Measurements from ENCODE around the gene KRTAP26-1. TPM values are rescaled to one million over a fixed set of nuclear protein-coding genes. Genes with fewer than 3 reads are reported as not detected.

KRTAP26-1 gene, protein sequence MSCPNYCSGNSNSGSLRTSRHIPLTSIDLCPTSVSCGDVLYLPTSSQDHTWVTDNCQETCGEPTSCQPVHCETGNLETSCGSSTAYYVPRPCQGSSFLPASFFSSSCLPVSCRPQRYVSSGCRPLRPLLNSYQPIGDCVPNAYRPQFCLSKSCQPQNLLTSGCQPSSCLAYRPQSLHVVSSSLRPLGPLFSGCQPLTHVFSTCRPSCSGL
- total RNA-seq (ENCODE audit: unreplicated experiment), result not detected
- long read RNA-seq, result 0 reads

DNA sequence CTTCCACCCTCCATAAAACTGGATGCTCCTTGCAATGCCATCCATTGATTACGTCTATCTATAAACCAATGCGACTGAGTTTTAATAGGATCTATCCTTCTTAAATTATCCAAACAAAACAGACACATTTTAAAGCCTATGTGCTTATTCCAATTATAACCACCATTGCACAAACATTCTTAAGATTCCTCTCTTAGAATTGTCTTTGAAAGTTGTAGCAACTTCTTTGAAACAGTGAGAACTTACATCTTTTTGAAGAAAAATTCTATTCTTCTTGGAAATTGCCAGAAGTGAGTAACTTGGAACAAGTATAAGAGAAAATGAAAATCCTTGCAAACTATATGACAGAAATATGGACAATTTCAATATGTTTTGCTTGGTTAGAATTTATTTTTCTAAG, at the start of gene KRTAP26-1:
KRTAP26-1 (minus strand) TSS at position 101 of the 400 bp plus-strand sequence. CDS start 280 bp downstream, outside the sequence.
- Mint-ChIP-seq H3K4me3 (ENCODE audit: unreplicated experiment) (no peak within 1 kb of the TSS), H3K27me3 (ENCODE audit: unreplicated experiment) (no peaks in the 10 kb centered on the region), H3K27ac (ENCODE audit: unreplicated experiment) (no peak within 1 kb of the TSS), H3K9me3 (ENCODE audit: unreplicated experiment) (peaks cover 1% of the 10 kb centered on the region), H3K4me1 (ENCODE audit: low read depth, unreplicated experiment) (no peaks in the 10 kb centered on the region), H3K36me3 (ENCODE audit: unreplicated experiment) (no peaks in the 10 kb centered on the region)
- TF ChIP-seq CTCF (IDR thresholded peaks at IDR 0.05; ENCODE audit: partially characterized antibody, unreplicated experiment), result no peak
- DNase-seq, result no peak

DNA sequence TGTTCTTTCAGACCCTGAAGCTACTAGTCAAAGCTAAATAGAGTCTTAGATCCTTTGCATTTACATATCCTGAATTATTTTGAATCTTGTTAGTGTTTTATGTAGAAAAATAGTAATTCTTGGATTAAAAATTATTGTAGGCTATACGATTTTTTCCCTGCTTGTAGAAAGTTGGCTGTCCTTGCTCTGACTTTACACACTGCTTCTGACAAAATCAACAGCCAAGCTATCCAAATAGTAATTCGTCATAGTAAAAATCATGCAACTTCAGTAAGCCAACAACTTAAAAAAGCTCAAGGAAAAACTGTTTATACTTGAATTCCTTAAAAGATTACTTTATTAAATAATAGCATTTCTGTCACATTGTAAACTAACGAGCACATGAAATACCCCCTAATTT, 35.8 kb upstream of the KRTAP26-1 start:
- no peak for TF ChIP-seq CTCF (IDR thresholded peaks at IDR 0.05; ENCODE audit: partially characterized antibody, unreplicated experiment)
- no peaks in the 10 kb centered on the region for H3K9me3 Mint-ChIP-seq (ENCODE audit: unreplicated experiment)
- H3K4me1 Mint-ChIP-seq (ENCODE audit: low read depth, unreplicated experiment), result no peaks in the 10 kb centered on the region
- no peak overlapping the region for H3K4me3 Mint-ChIP-seq (ENCODE audit: unreplicated experiment)
- no peak overlapping the region for H3K27ac Mint-ChIP-seq (ENCODE audit: unreplicated experiment)
- H3K36me3 Mint-ChIP-seq (ENCODE audit: unreplicated experiment), result no peaks in the 10 kb centered on the region
- no peaks in the 10 kb centered on the region for H3K27me3 Mint-ChIP-seq (ENCODE audit: unreplicated experiment)
- no peak for DNase-seq

DNA sequence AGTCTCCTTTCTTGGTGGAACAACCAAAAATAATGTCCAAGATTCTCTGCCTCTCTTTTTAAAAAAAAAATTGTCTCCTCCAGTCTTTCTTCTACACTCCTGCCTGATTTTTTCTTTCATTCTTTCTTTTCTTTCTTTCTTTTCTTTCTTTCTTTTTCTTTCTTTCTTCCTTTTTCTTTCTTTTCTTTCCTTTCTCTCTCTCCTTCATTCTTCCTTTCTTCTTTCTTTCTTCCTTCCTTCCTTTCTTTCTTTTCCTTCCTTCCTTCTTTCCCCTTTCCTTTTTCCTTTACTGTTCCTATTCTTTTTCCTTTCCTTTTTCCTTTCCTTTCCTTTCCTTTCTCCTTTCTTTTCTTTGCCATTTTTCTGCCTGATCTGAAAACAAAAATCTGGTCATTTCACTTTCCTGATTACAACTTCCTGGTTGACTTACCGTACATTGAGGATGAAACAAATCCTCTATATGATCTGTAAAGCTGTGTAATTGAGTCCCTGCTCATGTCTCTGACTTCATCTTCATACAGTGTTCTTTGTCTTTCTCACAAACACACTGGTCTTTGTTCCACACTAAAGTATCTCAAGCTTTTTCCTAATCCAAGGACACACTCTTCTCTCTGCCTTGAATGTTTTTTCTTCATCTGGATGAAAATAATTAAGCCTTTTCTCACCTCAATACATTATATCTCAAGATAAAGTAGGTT, 34.3 kb upstream of the KRTAP26-1 start:
- DNase-seq, result no peak
- H3K9me3 Mint-ChIP-seq (ENCODE audit: unreplicated experiment), result no peaks in the 10 kb centered on the region
- no peak overlapping the region for H3K4me3 Mint-ChIP-seq (ENCODE audit: unreplicated experiment)
- H3K27me3 Mint-ChIP-seq (ENCODE audit: unreplicated experiment), result no peaks in the 10 kb centered on the region
- H3K27ac Mint-ChIP-seq (ENCODE audit: unreplicated experiment), result no peak overlapping the region
- no peak for TF ChIP-seq CTCF (IDR thresholded peaks at IDR 0.05; ENCODE audit: partially characterized antibody, unreplicated experiment)
- H3K4me1 Mint-ChIP-seq (ENCODE audit: low read depth, unreplicated experiment), result no peaks in the 10 kb centered on the region
- no peaks in the 10 kb centered on the region for H3K36me3 Mint-ChIP-seq (ENCODE audit: unreplicated experiment)

GRCh38 chr21:30351534-30351933, 31.4 kb upstream of the KRTAP26-1 start:
- Mint-ChIP-seq H3K27ac (ENCODE audit: unreplicated experiment) (no peak overlapping the region), H3K36me3 (ENCODE audit: unreplicated experiment) (no peaks in the 10 kb centered on the region), H3K9me3 (ENCODE audit: unreplicated experiment) (no peaks in the 10 kb centered on the region), H3K27me3 (ENCODE audit: unreplicated experiment) (no peaks in the 10 kb centered on the region), H3K4me3 (ENCODE audit: unreplicated experiment) (no peak overlapping the region), H3K4me1 (ENCODE audit: low read depth, unreplicated experiment) (no peaks in the 10 kb centered on the region)
- no peak for DNase-seq
- TF ChIP-seq CTCF (IDR thresholded peaks at IDR 0.05; ENCODE audit: partially characterized antibody, unreplicated experiment), result no peak

DNA sequence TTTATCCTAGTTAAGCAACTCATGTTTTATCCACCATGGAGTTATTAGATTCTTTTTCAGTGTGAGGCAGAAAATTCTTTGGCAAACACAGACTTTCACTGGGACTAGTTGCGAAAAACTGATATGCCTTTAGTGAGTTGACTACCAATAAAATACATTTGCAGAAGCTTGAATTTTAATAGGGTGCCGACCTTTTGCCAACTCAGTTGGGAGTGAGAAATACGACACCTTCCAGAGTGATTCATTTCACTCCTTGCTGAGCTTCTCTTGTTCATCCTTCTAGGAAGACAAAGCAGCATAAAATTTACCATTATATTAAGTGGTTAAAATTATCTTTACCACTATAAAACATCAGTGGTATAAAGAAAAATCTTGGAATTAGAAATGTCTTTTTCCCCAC, 29.5 kb upstream of the KRTAP26-1 start:
- no peak for TF ChIP-seq CTCF (IDR thresholded peaks at IDR 0.05; ENCODE audit: partially characterized antibody, unreplicated experiment)
- peaks cover 2% of the 10 kb centered on the region for H3K9me3 Mint-ChIP-seq (ENCODE audit: unreplicated experiment)
- DNase-seq, result no peak
- no peak overlapping the region for H3K27ac Mint-ChIP-seq (ENCODE audit: unreplicated experiment)
- H3K4me3 Mint-ChIP-seq (ENCODE audit: unreplicated experiment), result no peak overlapping the region
- no peaks in the 10 kb centered on the region for H3K27me3 Mint-ChIP-seq (ENCODE audit: unreplicated experiment)
- H3K36me3 Mint-ChIP-seq (ENCODE audit: unreplicated experiment), result peaks cover 13% of the 10 kb centered on the region
- H3K4me1 Mint-ChIP-seq (ENCODE audit: low read depth, unreplicated experiment), result no peaks in the 10 kb centered on the region

All from glutamatergic neuron (in vitro differentiated cells).